HG03342 (cell line): ENCODE measurements around the gene UROS.

Source experiments
- ATAC-seq: cut with Tn5 transposase; IDR thresholded peaks from one replicate; pipeline ENCODE4 v1.9.1; 2021; ENCODE audit warnings: mild to moderate bottlenecking, moderate library complexity; ENCODE audit not compliant: unreplicated experiment

Gene UROS

GRCh38 chr10:125768219-125768855 is 54.7 kb downstream of the UROS start:
- ATAC-seq = no peak

GRCh38 chr10:125766511-125766910 is 56.5 kb downstream of the UROS start:
- ATAC-seq = no peak

- ATAC-seq = no peak
Observed at GRCh38 chr10:125765835-125766234, 57.2 kb downstream of the UROS start.

- ATAC-seq = no peak
Observed at GRCh38 chr10:125762692-125763648, 60.1 kb downstream of the UROS start.

GRCh38 chr10:125761961-125762360 is 61.1 kb downstream of the UROS start:
- ATAC-seq = no peak

- no peak for ATAC-seq
Observed at GRCh38 chr10:125757742-125758141, 65.3 kb downstream of the UROS start.

GRCh38 chr10:125756853-125757487 is 66.1 kb downstream of the UROS start:
- ATAC-seq = no peak

- no peak for ATAC-seq
Observed at GRCh38 chr10:125756196-125756595, 66.9 kb downstream of the UROS start.

GRCh38 chr10:125747417-125747816 is 75.6 kb downstream of the UROS start:
- no peak for ATAC-seq

GRCh38 chr10:125744909-125745308 is 78.1 kb downstream of the UROS start:
- ATAC-seq = no peak

GRCh38 chr10:125742465-125742864 is 80.6 kb downstream of the UROS start:
- ATAC-seq = no peak

- ATAC-seq = no peak
Observed at GRCh38 chr10:125739994-125740679, 82.9 kb downstream of the UROS start.
